H1 (cell line): ENCODE measurements around the gene KIZ. TPM values are rescaled to one million over a fixed set of nuclear protein-coding genes. Genes with fewer than 3 reads are reported as not detected.
A peak's percentile ranks its signal among the peaks of the same experiment; 100 is the strongest.

Experiments used
- CTCF ChIA-PET: fragments of 300-600 bp; sonication (Branson Sonifier 250); formaldehyde crosslinking; loops from one replicate; lab custom pipeline; 2021; ENCODE audit not compliant: partially characterized antibody; lab: Charles Lee
- POLR2A ChIA-PET: fragments of 300-600 bp; sonication (Branson Sonifier 250); formaldehyde crosslinking; loops from one replicate; lab custom pipeline; 2021; ENCODE audit warnings: inconsistent platforms; ENCODE audit not compliant: partially characterized antibody; lab: Charles Lee
- DNase-seq, 2 experiments: peaks; one replicate each; pipeline versions ENCODE4 v3.0.0 to v3.0.0-alpha.2; 2010 to 2022; ENCODE audit warnings: low spot score in 2 of 2, low read depth in 1 of 2, mixed read lengths in 1 of 2
- FAIRE-seq: peaks from 2 replicates; lab custom pipeline; 2011; peaks lifted over from hg19 to GRCh38; lab: Jason Lieb, UNC
- H2AFZ ChIP-seq: 2 replicates; pipeline ENCODE4 v1.8.1; 2012; ENCODE audit warnings: low read length, inconsistent platforms
- H2AK5ac ChIP-seq: 2 replicates; pipeline ENCODE4 v1.6.1; 2013; ENCODE audit warnings: low read depth, low read length
- H2BK120ac ChIP-seq: replicated peaks from 2 replicates; pipeline ENCODE3; 2013; ENCODE audit warnings: low read depth, low read length, inconsistent platforms
- H2BK12ac ChIP-seq: 2 replicates; pipeline ENCODE4 v1.6.1; 2013; ENCODE audit warnings: low read depth, low read length
- H2BK15ac ChIP-seq: 2 replicates; pipeline ENCODE4 v1.6.1; 2013; ENCODE audit warnings: low read length
- H2BK20ac ChIP-seq: 2 replicates; pipeline ENCODE4 v1.6.1; 2013; ENCODE audit warnings: low read length
- H2BK5ac ChIP-seq: 2 replicates; pipeline ENCODE4 v1.6.1; 2013; ENCODE audit warnings: low read depth, low read length
- H3K14ac ChIP-seq: 2 replicates; pipeline ENCODE4 v1.6.1; 2013; ENCODE audit warnings: inconsistent platforms; ENCODE audit not compliant: insufficient read length
- H3K18ac ChIP-seq: 2 replicates; pipeline ENCODE4 v1.6.1; 2013; ENCODE audit warnings: low read length; ENCODE audit errors: extremely low read depth
- H3K23ac ChIP-seq: 2 replicates; pipeline ENCODE4 v1.6.1; 2013; ENCODE audit warnings: inconsistent platforms; ENCODE audit not compliant: insufficient read length
- H3K23me2 ChIP-seq: 2 replicates; pipeline ENCODE4 v1.6.1; 2013; ENCODE audit warnings: low read depth, low read length
- H3K27ac ChIP-seq: 2 replicates; pipeline ENCODE4 v1.6.1; 2011; ENCODE audit warnings: low read depth, low read length, inconsistent platforms
- H3K27me3 ChIP-seq, 4 experiments: replicated peaks in 1 of 4; 1 replicate in 1 of 4; 2 replicates in 3 of 4; pipeline versions ENCODE4 v1.6.1 to v1.8.1; 2011 to 2013; ENCODE audit warnings: low read length in 3 of 4, mild to moderate bottlenecking in 3 of 4, inconsistent platforms in 2 of 4, mixed read lengths in 2 of 4, moderate library complexity in 1 of 4; ENCODE audit not compliant: control insufficient read depth in 3 of 4, insufficient read depth in 3 of 4; ENCODE audit errors: extremely low read depth in 1 of 4
- H3K36me3 ChIP-seq, 4 experiments: 2 replicates each; pipeline versions ENCODE4 v1.6.1 to v1.8.1; 2011 to 2013; ENCODE audit warnings: mild to moderate bottlenecking in 4 of 4, low read length in 3 of 4, moderate library complexity in 2 of 4, control low read depth in 1 of 4, inconsistent platforms in 1 of 4; ENCODE audit not compliant: insufficient read depth in 4 of 4, control insufficient read depth in 2 of 4
- H3K4ac ChIP-seq: replicated peaks from 2 replicates; pipeline ENCODE3; 2013; ENCODE audit warnings: low read length, low read depth, mixed read lengths, inconsistent platforms; ENCODE audit not compliant: insufficient read length
- H3K4me1 ChIP-seq, 4 experiments: replicated peaks in 1 of 4; 1 replicate in 1 of 4; 2 replicates in 3 of 4; pipeline versions ENCODE4 v1.6.1 to v1.8.1; 2011 to 2013; ENCODE audit warnings: low read length in 3 of 4, inconsistent platforms in 2 of 4, mixed read lengths in 1 of 4; ENCODE audit not compliant: insufficient read depth in 4 of 4, control insufficient read depth in 3 of 4
- H3K4me2 ChIP-seq, 2 experiments: 2 replicates each; pipeline versions ENCODE4 v1.6.1 to v1.8.1; 2011 to 2013; ENCODE audit warnings: low read depth in 2 of 2, low read length in 2 of 2, control low read depth in 1 of 2, inconsistent platforms in 1 of 2, mild to moderate bottlenecking in 1 of 2; ENCODE audit not compliant: insufficient read depth in 1 of 2
- H3K4me3 ChIP-seq, 4 experiments: fragments of 200-600, 300-600 bp in 1 of 4; sonication (generic), shearing (Covaris generic), sonication (Bioruptor Twin) in 1 of 4; 2 replicates each; pipeline versions ENCODE4 v1.5.1 to v1.8.1; 2011 to 2016; ENCODE audit warnings: low read length in 4 of 4, low read depth in 3 of 4, control low read depth in 2 of 4, inconsistent platforms in 2 of 4, mild to moderate bottlenecking in 2 of 4, mixed read lengths in 1 of 4, moderate library complexity in 1 of 4; ENCODE audit not compliant: insufficient read depth in 2 of 4; ENCODE audit errors: extremely low read depth in 1 of 4
- H3K56ac ChIP-seq: replicated peaks from 2 replicates; pipeline ENCODE3; 2013; ENCODE audit warnings: low read depth, mild to moderate bottlenecking, mixed read lengths, low read length, inconsistent platforms; ENCODE audit not compliant: insufficient read length
- H3K79me1 ChIP-seq: 2 replicates; pipeline ENCODE4 v1.6.1; 2013; ENCODE audit warnings: low read depth, low read length, control low read depth
- H3K79me2 ChIP-seq, 2 experiments: 2 replicates each; pipeline versions ENCODE4 v1.6.1 to v1.8.1; 2012 to 2013; ENCODE audit warnings: low read length in 2 of 2, mild to moderate bottlenecking in 2 of 2, inconsistent platforms in 1 of 2; ENCODE audit not compliant: insufficient read depth in 2 of 2, control insufficient read depth in 1 of 2
- H3K9ac ChIP-seq, 4 experiments: replicated peaks in 1 of 4; 1 replicate in 1 of 4; 2 replicates in 3 of 4; pipeline versions ENCODE4 v1.6.1 to v1.8.1; 2011 to 2013; ENCODE audit warnings: low read depth in 3 of 4, low read length in 3 of 4, control low read depth in 2 of 4, mild to moderate bottlenecking in 2 of 4, moderate library complexity in 2 of 4, inconsistent platforms in 1 of 4; ENCODE audit errors: extremely low read depth in 1 of 4
- H3K9me3 ChIP-seq, 2 experiments: 2 replicates each; pipeline versions ENCODE4 v1.6.1 to v1.8.1; 2012 to 2013; ENCODE audit warnings: mild to moderate bottlenecking in 2 of 2, moderate library complexity in 2 of 2, control low read depth in 1 of 2, inconsistent platforms in 1 of 2, low read depth in 1 of 2, low read length in 1 of 2, mixed read lengths in 1 of 2; ENCODE audit not compliant: insufficient read depth in 2 of 2
- H4K20me1 ChIP-seq, 2 experiments: replicated peaks in 1 of 2; 2 replicates each; pipeline versions ENCODE3 to v1.8.1; 2011 to 2013; ENCODE audit warnings: inconsistent platforms in 2 of 2, low read length in 2 of 2, mild to moderate bottlenecking in 1 of 2; ENCODE audit not compliant: insufficient read depth in 2 of 2, control insufficient read depth in 1 of 2
- H4K5ac ChIP-seq: 2 replicates; pipeline ENCODE4 v1.6.1; 2013; ENCODE audit warnings: low read length, low read depth, mixed read lengths, inconsistent platforms; ENCODE audit not compliant: insufficient read length
- H4K8ac ChIP-seq: 2 replicates; pipeline ENCODE4 v1.8.0; 2013; ENCODE audit warnings: mild to moderate bottlenecking, moderate library complexity, low read length, inconsistent platforms; ENCODE audit not compliant: insufficient read depth; ENCODE audit errors: extremely low read depth
- H4K91ac ChIP-seq: replicated peaks from 2 replicates; pipeline ENCODE3; 2013; ENCODE audit warnings: low read length, mixed read lengths, inconsistent platforms; ENCODE audit not compliant: insufficient read length
- E2F6 ChIP-seq: IDR thresholded peaks from 2 replicates; pipeline ENCODE4 v1.6.1; 2012; ENCODE audit warnings: inconsistent platforms
- MAX ChIP-seq: IDR thresholded peaks from 2 replicates; pipeline ENCODE4 v1.6.1; 2012; ENCODE audit warnings: inconsistent platforms
- RFX5 ChIP-seq: IDR thresholded peaks from 2 replicates; pipeline ENCODE4 v1.6.1; 2011; ENCODE audit warnings: low read depth, low read length, improper control_type of control experiment, borderline replicate concordance
- SP4 ChIP-seq: IDR thresholded peaks from 2 replicates; pipeline ENCODE4 v1.6.1; 2012; ENCODE audit warnings: low read length, inconsistent platforms
- WGBS, 2 experiments: shearing (Covaris generic) in 1 of 2; methylation state at CpG; one replicate each; pipeline versions ENCODE4 v1.1.6 to v1.1.7; 2013 to 2015; ENCODE audit warnings: low lambda C conversion rate in 2 of 2, mixed read lengths in 2 of 2, inconsistent platforms in 1 of 2, low coverage in 1 of 2, missing lambda C conversion rate in 1 of 2; ENCODE audit not compliant: insufficient replicate concordance in 2 of 2, insufficient coverage in 1 of 2, insufficient read length in 1 of 2; ENCODE audit errors: extremely low coverage in 1 of 2, missing lambda C conversion rate in 1 of 2; 5-methylcytosine and 5-hydroxymethylcytosine counted together
- polyA plus RNA-seq, 7 experiments: library from polyadenylated mRNA; depleted of rRNA in 3 of 7; stranded (reverse) in 5 of 7; unstranded in 2 of 7; fragments of >200 nt in 5 of 7; fragments of 200-250 nt in 2 of 7; gene quantifications; 1 replicate in 5 of 7; 2 replicates in 1 of 7; 4 replicates in 1 of 7; pipeline versions ENCODE4 v1.2.1 to v1.2.3, GENCODE V29; 2011 to 2013; ENCODE audit warnings: missing spikeins in 2 of 7, mixed read lengths in 2 of 7
- total RNA-seq: library from RNA; stranded (reverse); fragmentation: NEBNext Ultra II Directional; extraction: Animal tissue kit (Norgen Biotek cat#: 25700); gene quantifications from 2 replicates; pipeline ENCODE4 v1.2.1, GENCODE V29; 2021

Gene KIZ
- total and polyA plus RNA-seq, 2 of the 8 experiments (the other 6 are each of a cell fraction or from before 2014, with no cell fraction given) = 13.0 to 51.7 TPM

- H3K23ac ChIP-seq = no peak overlapping the region
- H3K23me2 ChIP-seq = no peaks in the 10 kb centered on the region
- DNase-seq = no peak
- H3K79me2 ChIP-seq = no peaks in the 10 kb centered on the region
- no peak overlapping the region for H3K27ac ChIP-seq
- peaks cover 0 to 9% (median 3%) of the 10 kb centered on the region in 4 experiments; a peak in 3 of 8 replicates for H3K36me3 ChIP-seq
- H3K4me3 ChIP-seq = peak overlapping the region in 1 of 4 experiments; percentile 43; a peak in 1 of 8 replicates
- POLR2A ChIA-PET = interaction anchor here (0.6 to 2.3 kb wide), 6 partner anchors 11 to 157 kb away, joined by 3 to 10 read pairs (median 4); partner anchors contain the start of genes KIZ and XRN2
- no peaks in the 10 kb centered on the region; the same call in 1 of the 2 replicates for H3K79me1 ChIP-seq
- no peak overlapping the region for H2BK12ac ChIP-seq
- no peak overlapping the region for H3K18ac ChIP-seq
- no peaks in the 10 kb centered on the region for H3K27me3 ChIP-seq
- no peak overlapping the region for H2AK5ac ChIP-seq
- no peaks in the 10 kb centered on the region for H4K20me1 ChIP-seq
- H2BK15ac ChIP-seq = no peak overlapping the region
- no peak overlapping the region for H2BK5ac ChIP-seq
- H3K9me3 ChIP-seq = no peaks in the 10 kb centered on the region
- no peak overlapping the region for H2BK120ac ChIP-seq
- H3K14ac ChIP-seq = no peak overlapping the region
- no peak overlapping the region for H3K56ac ChIP-seq
- peaks cover 0 to 20% (median 10%) of the 10 kb centered on the region in 4 experiments; a peak in 3 of 7 replicates for H3K4me1 ChIP-seq
- no peak overlapping the region for H2AFZ ChIP-seq
- no peak overlapping the region for H3K4ac ChIP-seq
- no peak overlapping the region for H3K9ac ChIP-seq
- 78% methylated on average over 11 of the region's 11 CpGs; no CpG with 5 or more reads in 1 of the 2 experiments for WGBS, 2 experiments
- CTCF ChIA-PET = interaction anchor here (0.5 to 5.8 kb wide), 87 partner anchors 8 to 495 kb away, joined by 3 to 90 read pairs (median 5); partner anchors contain the start of gene XRN2
- peak overlapping the region; percentile 15 to 53; a peak in 2 of 4 replicates for H3K4me2 ChIP-seq
- H4K91ac ChIP-seq = no peak overlapping the region
- no peak overlapping the region for H4K5ac ChIP-seq
- no peak overlapping the region for H4K8ac ChIP-seq
- no peak overlapping the region for H2BK20ac ChIP-seq
- no peak for FAIRE-seq
- TF ChIP-seq MAX (no peak), E2F6 (no peak), SP4 (no peak), RFX5 (no peak)
These were observed 109.1 kb downstream of the KIZ start for GRCh38 chr20:21234806-21235483.
